Lower leg skin (tissue), 4 donors: ENCODE measurements around the gene C7. TPM values are rescaled to one million over a fixed set of nuclear protein-coding genes. Genes with fewer than 3 reads are reported as not detected.

Experiments
- DNase-seq, 2 donors: peaks; one replicate each; pipeline ENCODE4 v3.0.0-alpha.2; 2019; ENCODE audit warnings: low spot score in 2 of 2
- H3K4me3 ChIP-seq: fragments of 200-600 bp; sonication (generic); 2 replicates; pipeline ENCODE4 v1.5.1; 2017; ENCODE audit warnings: mild to moderate bottlenecking, low read depth; ENCODE audit not compliant: poor library complexity, severe bottlenecking
- CTCF ChIP-seq, 3 donors: fragments of 450-650 bp; IDR thresholded peaks; one replicate each; pipeline ENCODE4 v1.5.1; 2016; ENCODE audit warnings: antibody characterized with exemption in 3 of 3, mild to moderate bottlenecking in 3 of 3, moderate library complexity in 2 of 3
- POLR2A ChIP-seq, 2 donors: fragments of 450-650 bp; IDR thresholded peaks; one replicate each; pipeline ENCODE4 v1.6.1; 2016 to 2017; ENCODE audit warnings: antibody characterized with exemption in 2 of 2, mild to moderate bottlenecking in 1 of 2, moderate library complexity in 1 of 2
- WGBS, 2 donors: methylation state at CpG; one replicate each; pipeline ENCODE4 v1.1.5; 2018; 5-methylcytosine and 5-hydroxymethylcytosine counted together
- intact Hi-C: fragments of 100-400 bp; cut with DNase I; formaldehyde crosslinking; loops from one replicate; pipeline ENCODE4 v1.15.0; 2023; ENCODE audit warnings: low total_unique reads
- total RNA-seq, 4 donors: library from RNA; depleted of rRNA; stranded (reverse); fragments of >200 nt; gene quantifications; one replicate each; pipeline ENCODE4 v1.1.0, GENCODE V29; 2016

C7 gene
- total RNA-seq, 4 donors from 2014 or later: 7.8 to 47.7 (median 15.2) TPM

GRCh38 chr5:40984884-40985283 is 75.6 kb downstream of the C7 start:
- intact Hi-C loops: no loop called here
- 86 to 88% methylated on average over 3 of the region's 3 CpGs for WGBS, 2 donors
- DNase-seq: no peak
- no peak for TF ChIP-seq POLR2A (IDR thresholded peaks at IDR 0.05)
- no peak for TF ChIP-seq CTCF (IDR thresholded peaks at IDR 0.05)
- no peak overlapping the region for H3K4me3 ChIP-seq

- TF ChIP-seq CTCF (IDR thresholded peaks at IDR 0.05) (no peak), POLR2A (IDR thresholded peaks at IDR 0.05) (no peak)
- 40 to 50% methylated on average over 4 of the region's 4 CpGs for WGBS, 2 donors
- no peak overlapping the region for H3K4me3 ChIP-seq
- DNase-seq: no peak
- intact Hi-C loops: no loop called here
Observed at GRCh38 chr5:40985501-40985900, 76.2 kb downstream of the C7 start.

GRCh38 chr5:40986666-40987065 is 77.4 kb downstream of the C7 start:
- TF ChIP-seq CTCF (IDR thresholded peaks at IDR 0.05) (no peak), POLR2A (IDR thresholded peaks at IDR 0.05) (no peak)
- intact Hi-C loops: no loop called here
- DNase-seq: no peak
- WGBS, 2 donors: 72 to 90% methylated on average over 3 of the region's 3 CpGs
- H3K4me3 ChIP-seq: no peak overlapping the region

- intact Hi-C loops: no loop called here
- no peak overlapping the region for H3K4me3 ChIP-seq
- no peak for TF ChIP-seq CTCF (IDR thresholded peaks at IDR 0.05)
- no peak for TF ChIP-seq POLR2A (IDR thresholded peaks at IDR 0.05)
- DNase-seq: no peak
Observed at GRCh38 chr5:40987349-40987748, 78.1 kb downstream of the C7 start.

- no peak overlapping the region for H3K4me3 ChIP-seq
- intact Hi-C loops: no loop called here
- WGBS, 2 donors: 83 to 91% methylated on average over 8 of the region's 8 CpGs
- TF ChIP-seq POLR2A (IDR thresholded peaks at IDR 0.05): no peak
- TF ChIP-seq CTCF (IDR thresholded peaks at IDR 0.05): no peak
- DNase-seq: no peak
Observed at GRCh38 chr5:40988746-40989510, 79.6 kb downstream of the C7 start.
